SK-N-SH treated with all-trans-retinoic acid at 6 μM for 48 hours (cell line): ENCODE data around the gene IFNK.

ENCODE experiments used
- ESRRG ChIP-seq: fragments of 250-450 bp; sonication (Bioruptor Pico); IDR thresholded peaks from 2 replicates; pipeline ENCODE4 v1.6.1; 2021; ENCODE audit warnings: mild to moderate bottlenecking
- TOX ChIP-seq: fragments of 250-450 bp; sonication (Bioruptor Pico); IDR thresholded peaks from 2 replicates; pipeline ENCODE4 v1.8.0; 2021; ENCODE audit warnings: mild to moderate bottlenecking, moderate library complexity, borderline replicate concordance
- ZFP3 ChIP-seq: fragments of 250-450 bp; sonication (Bioruptor Pico); IDR thresholded peaks from 2 replicates; pipeline ENCODE4 v1.5.0; 2020; ENCODE audit warnings: mild to moderate bottlenecking, moderate library complexity
- ZNF565 ChIP-seq: fragments of 450-650 bp; formaldehyde crosslinking; conservative IDR thresholded peaks from 2 replicates; pipeline ENCODE4 v1.5.0; 2020; ENCODE audit warnings: low read depth, mild to moderate bottlenecking, moderate library complexity
- TF ChIP-seq, protein P1 (sequence below): fragments of 250-450 bp; sonication (Bioruptor Pico); IDR thresholded peaks from 2 replicates; pipeline ENCODE4 v1.5.1; 2020; ENCODE audit warnings: low read depth, mild to moderate bottlenecking, moderate library complexity

DNA sequence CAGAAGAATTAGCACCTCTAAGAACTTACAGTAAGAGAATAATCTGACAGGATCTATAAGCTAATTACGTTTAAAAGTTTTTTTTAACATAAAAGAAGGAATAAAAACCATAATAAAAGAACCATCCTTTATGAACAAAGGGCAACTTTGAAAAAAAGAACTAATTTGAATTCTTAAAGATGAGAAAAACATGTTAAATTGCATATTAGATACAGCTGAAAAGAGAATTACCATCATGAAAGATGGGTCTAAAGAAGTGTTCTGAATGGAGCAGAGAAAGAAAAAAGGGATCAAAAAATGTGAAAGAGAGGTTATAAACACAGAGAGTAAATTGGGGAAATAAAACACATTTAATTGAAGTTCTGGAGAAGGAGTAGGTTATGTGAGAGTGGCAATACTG is 45.8 kb upstream of the IFNK start:
- TF ChIP-seq, protein P1, sequence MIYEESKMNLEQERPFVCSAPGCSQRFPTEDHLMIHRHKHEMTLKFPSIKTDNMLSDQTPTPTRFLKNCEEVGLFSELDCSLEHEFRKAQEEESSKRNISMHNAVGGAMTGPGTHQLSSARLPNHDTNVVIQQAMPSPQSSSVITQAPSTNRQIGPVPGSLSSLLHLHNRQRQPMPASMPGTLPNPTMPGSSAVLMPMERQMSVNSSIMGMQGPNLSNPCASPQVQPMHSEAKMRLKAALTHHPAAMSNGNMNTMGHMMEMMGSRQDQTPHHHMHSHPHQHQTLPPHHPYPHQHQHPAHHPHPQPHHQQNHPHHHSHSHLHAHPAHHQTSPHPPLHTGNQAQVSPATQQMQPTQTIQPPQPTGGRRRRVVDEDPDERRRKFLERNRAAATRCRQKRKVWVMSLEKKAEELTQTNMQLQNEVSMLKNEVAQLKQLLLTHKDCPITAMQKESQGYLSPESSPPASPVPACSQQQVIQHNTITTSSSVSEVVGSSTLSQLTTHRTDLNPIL (CRISPR knock-in tag): no peak
- TF ChIP-seq ESRRG (no peak), TOX (CRISPR knock-in tag) (no peak), ZFP3 (no peak), ZNF565 (CRISPR knock-in tag) (no peak)
